VCaP (cell line): ENCODE measurements around the gene EPHB1.

Experiments used
- H3K27ac ChIP-seq: fragments of 450-650 bp; 2 replicates; pipeline ENCODE4 v1.5.1; 2017
- CTCF ChIP-seq: fragments of 450-650 bp; conservative IDR thresholded peaks from 2 replicates; pipeline ENCODE4 v1.5.1; 2017; ENCODE audit warnings: mild to moderate bottlenecking, moderate library complexity

EPHB1 gene

GRCh38 chr3:134846911-134847317, 51.9 kb downstream of the EPHB1 start:
- no peak overlapping the region for H3K27ac ChIP-seq

DNA sequence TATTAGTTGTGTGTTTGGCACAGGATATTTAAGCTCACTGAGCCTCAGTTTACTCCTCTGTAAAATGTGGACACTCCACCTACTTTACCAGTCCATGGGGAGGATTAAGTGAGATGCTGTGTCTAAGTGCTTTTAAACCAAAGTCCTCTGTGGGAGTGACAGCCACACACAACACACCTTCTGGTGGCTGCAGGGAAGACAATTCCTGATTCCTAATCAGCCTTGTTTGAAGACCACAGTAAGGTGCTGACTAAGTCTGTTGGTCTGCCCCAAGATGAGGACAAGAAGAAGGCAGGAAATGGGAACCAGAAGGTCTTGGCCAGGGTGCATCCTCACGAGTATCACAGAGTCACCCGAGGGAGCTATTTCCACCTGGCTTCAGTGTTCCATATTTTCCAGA, 52.3 kb downstream of the EPHB1 start:
- no peak for TF ChIP-seq CTCF
- H3K27ac ChIP-seq = no peak overlapping the region

More at GRCh38 chr3:134846911-134847317, 51.9 kb downstream of the EPHB1 start:
- TF ChIP-seq CTCF = no peak

DNA sequence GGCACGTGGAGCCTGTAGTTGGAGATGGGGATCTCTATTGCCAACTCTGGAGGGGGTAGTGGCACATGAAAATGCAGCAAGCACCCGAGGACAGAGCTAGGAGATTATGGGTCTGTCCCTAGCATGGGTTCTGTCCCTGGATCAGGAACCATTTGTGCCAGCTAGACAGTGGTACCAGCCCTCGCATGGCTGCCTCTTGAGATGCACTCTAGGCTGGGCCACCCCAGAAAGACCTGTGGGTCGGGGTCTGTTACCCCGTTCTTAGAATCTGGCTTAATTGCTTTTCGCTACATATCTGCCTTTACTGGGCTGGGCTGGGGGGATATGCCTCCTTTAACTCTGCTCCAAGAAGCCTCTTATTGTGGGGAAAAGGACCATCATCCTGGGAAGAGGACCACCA, 54.5 kb downstream of the EPHB1 start:
- TF ChIP-seq CTCF = no peak
- H3K27ac ChIP-seq = no peak overlapping the region

DNA sequence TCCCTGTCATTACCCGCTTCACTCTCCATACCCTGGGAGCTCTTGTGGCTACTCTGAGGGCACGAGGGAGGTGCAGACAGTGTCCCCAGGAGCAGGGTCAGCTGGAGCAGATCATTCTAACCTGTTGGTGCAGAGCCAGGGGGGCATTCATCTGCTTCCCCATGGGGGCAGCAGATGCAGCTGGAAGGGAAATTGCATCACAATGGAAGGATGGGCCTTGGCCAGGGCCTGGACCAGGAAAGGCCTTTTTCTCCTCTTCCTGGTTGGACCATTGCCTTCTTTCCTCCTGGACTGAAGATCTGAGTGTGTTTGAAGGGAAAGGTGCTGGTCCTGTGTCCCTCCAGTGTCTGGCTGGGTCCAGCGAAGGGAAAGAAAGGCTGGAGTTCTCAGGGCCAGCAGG, 55.7 kb downstream of the EPHB1 start:
- TF ChIP-seq CTCF = no peak

DNA sequence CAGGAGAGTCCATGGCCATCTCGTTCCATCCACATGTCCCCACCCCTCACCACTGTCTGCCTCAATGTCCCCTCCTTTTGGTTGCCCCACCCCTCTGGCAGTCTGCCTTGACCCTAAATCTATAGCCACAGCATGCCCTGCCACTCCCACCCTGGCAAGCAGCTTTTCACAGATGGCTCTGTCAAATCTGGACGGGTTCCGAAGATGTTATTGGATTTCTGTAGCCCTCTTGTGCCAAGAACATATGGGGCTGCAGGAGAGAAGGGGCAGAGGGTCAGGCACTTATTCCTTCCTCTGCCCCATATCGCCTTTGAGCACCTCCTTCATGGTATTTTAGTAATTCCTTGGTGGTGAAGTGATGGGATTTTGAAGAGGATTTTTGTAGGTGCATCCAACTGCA, 57.1 kb downstream of the EPHB1 start:
- TF ChIP-seq CTCF = no peak
- no peak overlapping the region for H3K27ac ChIP-seq

More for the DNA sequence above, 55.7 kb downstream of the EPHB1 start:
- H3K27ac ChIP-seq = no peak overlapping the region

DNA sequence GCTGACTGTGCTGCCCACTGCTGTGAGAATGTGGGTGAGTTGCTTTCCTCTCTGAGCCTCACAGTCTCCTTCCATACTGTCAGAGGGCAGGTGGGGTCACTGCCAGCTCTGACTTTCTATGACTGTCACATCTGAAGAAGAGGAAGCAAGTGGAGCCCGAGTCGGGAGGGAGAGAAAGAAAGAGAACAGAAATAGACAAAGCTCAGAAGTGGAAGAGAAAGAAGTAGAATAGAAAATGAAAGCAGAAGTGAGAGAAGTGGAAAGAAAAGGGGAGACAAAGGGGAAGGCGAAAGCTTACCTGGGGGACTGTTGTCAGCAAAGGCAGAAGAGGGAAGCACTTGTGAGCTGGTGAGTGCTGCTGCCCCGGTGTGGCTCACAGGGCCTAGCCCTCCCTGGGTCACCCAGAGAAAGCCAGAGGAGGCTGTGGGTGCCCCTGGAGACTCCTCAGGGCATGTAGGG, 57.9 kb downstream of the EPHB1 start:
- H3K27ac ChIP-seq = no peak overlapping the region

GRCh38 chr3:134854254-134854653, 59.2 kb downstream of the EPHB1 start:
- TF ChIP-seq CTCF = no peak
- H3K27ac ChIP-seq = no peak overlapping the region

More for the DNA sequence above, 57.9 kb downstream of the EPHB1 start:
- TF ChIP-seq CTCF = no peak
